ENCODE measurements around the gene ERLEC1.

GRCh38 chr2:53770264-53770663, 16.6 kb upstream of the ERLEC1 start:
- no peak for TF ChIP-seq CTCF (IDR thresholded peaks at IDR 0.05; ENCODE audit: poor library complexity)
- no peak for TF ChIP-seq EZH2 (IDR thresholded peaks at IDR 0.05; ENCODE audit: borderline replicate concordance)
- TF ChIP-seq EZH2phosphoT487 (IDR thresholded peaks at IDR 0.05; ENCODE audit: low read depth, severe bottlenecking, unreplicated experiment), result no peak

Data from hepatocyte (in vitro differentiated cells).